DND-41 (cell line): Measurements from ENCODE around the gene CPNE4.

ENCODE experiments used
- EZH2 ChIP-seq: IDR thresholded peaks from 3 replicates; pipeline ENCODE4 v1.6.1; 2012; ENCODE audit warnings: borderline replicate concordance, low read depth, mild to moderate bottlenecking, moderate library complexity, low read length, inconsistent platforms; ENCODE audit not compliant: severe bottlenecking
- TF ChIP-seq, protein P1 (sequence below): IDR thresholded peaks from 2 replicates; pipeline ENCODE4 v1.5.1; 2012; ENCODE audit warnings: borderline replicate concordance, low read length, moderate library complexity, mild to moderate bottlenecking; ENCODE audit not compliant: poor library complexity, severe bottlenecking; ENCODE audit errors: extremely low read depth

GRCh38 chr3:131596884-131597283 is 437.9 kb downstream of the CPNE4 start:
- TF ChIP-seq, protein P1, sequence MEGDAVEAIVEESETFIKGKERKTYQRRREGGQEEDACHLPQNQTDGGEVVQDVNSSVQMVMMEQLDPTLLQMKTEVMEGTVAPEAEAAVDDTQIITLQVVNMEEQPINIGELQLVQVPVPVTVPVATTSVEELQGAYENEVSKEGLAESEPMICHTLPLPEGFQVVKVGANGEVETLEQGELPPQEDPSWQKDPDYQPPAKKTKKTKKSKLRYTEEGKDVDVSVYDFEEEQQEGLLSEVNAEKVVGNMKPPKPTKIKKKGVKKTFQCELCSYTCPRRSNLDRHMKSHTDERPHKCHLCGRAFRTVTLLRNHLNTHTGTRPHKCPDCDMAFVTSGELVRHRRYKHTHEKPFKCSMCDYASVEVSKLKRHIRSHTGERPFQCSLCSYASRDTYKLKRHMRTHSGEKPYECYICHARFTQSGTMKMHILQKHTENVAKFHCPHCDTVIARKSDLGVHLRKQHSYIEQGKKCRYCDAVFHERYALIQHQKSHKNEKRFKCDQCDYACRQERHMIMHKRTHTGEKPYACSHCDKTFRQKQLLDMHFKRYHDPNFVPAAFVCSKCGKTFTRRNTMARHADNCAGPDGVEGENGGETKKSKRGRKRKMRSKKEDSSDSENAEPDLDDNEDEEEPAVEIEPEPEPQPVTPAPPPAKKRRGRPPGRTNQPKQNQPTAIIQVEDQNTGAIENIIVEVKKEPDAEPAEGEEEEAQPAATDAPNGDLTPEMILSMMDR: no peak
- no peak for TF ChIP-seq EZH2
